SK-N-SH (cell line): ENCODE data around the gene SERINC1.

Experiments
- EP300 ChIP-seq, 2 experiments: IDR thresholded peaks; 2 replicates each; pipeline versions ENCODE4 v1.4.0 to v1.6.1; 2012; ENCODE audit warnings: borderline replicate concordance in 1 of 2, low read depth in 1 of 2, low read length in 1 of 2
- POLR2AphosphoS5 ChIP-seq: IDR thresholded peaks from 2 replicates; pipeline ENCODE4 v1.6.1; 2012; ENCODE audit warnings: low read depth, low read length
- REST ChIP-seq: IDR thresholded peaks from 2 replicates; pipeline ENCODE4 v1.6.1; 2012; ENCODE audit warnings: mild to moderate bottlenecking, low read depth, low read length, moderate library complexity
- SIN3A ChIP-seq: IDR thresholded peaks from 2 replicates; pipeline ENCODE4 v1.6.1; 2012; ENCODE audit warnings: low read depth, mild to moderate bottlenecking, low read length, moderate library complexity, borderline replicate concordance
- SMC3 ChIP-seq: IDR thresholded peaks from 2 replicates; pipeline ENCODE4 v1.6.1; 2012; ENCODE audit warnings: low read depth, low read length, improper control_type of control experiment
- TF ChIP-seq, protein P1 (sequence below): fragments of 200-600 bp; sonication (generic); IDR thresholded peaks from 2 replicates; pipeline ENCODE4 v1.6.1; 2017; ENCODE audit warnings: antibody characterized with exemption, mild to moderate bottlenecking, moderate library complexity
- TF ChIP-seq, protein P2 (sequence below): IDR thresholded peaks from 2 replicates; pipeline ENCODE4 v1.4.0; 2012; ENCODE audit warnings: low read depth, borderline replicate concordance

DNA sequence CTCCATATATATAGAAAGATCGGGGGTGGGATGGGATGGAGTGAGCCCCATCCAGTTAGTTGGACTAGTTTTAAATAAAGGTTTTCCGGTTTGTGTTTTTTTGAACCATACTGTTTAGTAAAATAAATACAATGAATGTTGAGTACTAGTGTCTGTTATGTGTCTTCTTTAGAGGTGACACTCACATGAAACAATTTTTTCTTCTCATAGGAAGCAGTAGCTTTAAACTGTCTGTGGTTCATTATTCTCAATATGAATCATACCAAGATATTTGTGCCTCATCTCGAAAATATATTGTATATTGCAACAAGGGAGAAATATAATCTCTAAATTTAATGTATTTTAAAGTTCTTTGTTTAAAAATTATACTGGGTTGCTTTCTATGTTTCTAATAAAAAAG lies 38.8 kb downstream of the SERINC1 start:
- TF ChIP-seq, protein P1, sequence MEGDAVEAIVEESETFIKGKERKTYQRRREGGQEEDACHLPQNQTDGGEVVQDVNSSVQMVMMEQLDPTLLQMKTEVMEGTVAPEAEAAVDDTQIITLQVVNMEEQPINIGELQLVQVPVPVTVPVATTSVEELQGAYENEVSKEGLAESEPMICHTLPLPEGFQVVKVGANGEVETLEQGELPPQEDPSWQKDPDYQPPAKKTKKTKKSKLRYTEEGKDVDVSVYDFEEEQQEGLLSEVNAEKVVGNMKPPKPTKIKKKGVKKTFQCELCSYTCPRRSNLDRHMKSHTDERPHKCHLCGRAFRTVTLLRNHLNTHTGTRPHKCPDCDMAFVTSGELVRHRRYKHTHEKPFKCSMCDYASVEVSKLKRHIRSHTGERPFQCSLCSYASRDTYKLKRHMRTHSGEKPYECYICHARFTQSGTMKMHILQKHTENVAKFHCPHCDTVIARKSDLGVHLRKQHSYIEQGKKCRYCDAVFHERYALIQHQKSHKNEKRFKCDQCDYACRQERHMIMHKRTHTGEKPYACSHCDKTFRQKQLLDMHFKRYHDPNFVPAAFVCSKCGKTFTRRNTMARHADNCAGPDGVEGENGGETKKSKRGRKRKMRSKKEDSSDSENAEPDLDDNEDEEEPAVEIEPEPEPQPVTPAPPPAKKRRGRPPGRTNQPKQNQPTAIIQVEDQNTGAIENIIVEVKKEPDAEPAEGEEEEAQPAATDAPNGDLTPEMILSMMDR = no peak
- TF ChIP-seq EP300 (IDR thresholded peaks at IDR 0.05; ENCODE audit: borderline replicate concordance in 1 of 2, low read depth in 1 of 2, low read length in 1 of 2) (no peak), SIN3A (no peak), REST (no peak), SMC3 (no peak), POLR2AphosphoS5 (no peak)
- TF ChIP-seq, protein P2, sequence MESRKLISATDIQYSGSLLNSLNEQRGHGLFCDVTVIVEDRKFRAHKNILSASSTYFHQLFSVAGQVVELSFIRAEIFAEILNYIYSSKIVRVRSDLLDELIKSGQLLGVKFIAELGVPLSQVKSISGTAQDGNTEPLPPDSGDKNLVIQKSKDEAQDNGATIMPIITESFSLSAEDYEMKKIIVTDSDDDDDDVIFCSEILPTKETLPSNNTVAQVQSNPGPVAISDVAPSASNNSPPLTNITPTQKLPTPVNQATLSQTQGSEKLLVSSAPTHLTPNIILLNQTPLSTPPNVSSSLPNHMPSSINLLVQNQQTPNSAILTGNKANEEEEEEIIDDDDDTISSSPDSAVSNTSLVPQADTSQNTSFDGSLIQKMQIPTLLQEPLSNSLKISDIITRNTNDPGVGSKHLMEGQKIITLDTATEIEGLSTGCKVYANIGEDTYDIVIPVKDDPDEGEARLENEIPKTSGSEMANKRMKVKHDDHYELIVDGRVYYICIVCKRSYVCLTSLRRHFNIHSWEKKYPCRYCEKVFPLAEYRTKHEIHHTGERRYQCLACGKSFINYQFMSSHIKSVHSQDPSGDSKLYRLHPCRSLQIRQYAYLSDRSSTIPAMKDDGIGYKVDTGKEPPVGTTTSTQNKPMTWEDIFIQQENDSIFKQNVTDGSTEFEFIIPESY = no peak
